AG09309 (cell line): ENCODE measurements around the gene ZPBP.

Experiments
- DNase-seq: peaks from one replicate; pipeline ENCODE4 v3.0.0-alpha.2; 2010; ENCODE audit warnings: low read depth
- H3K4me3 ChIP-seq: 2 replicates; pipeline ENCODE4 v1.5.1; 2011; ENCODE audit warnings: mild to moderate bottlenecking, low read depth, low read length, moderate library complexity; ENCODE audit not compliant: control insufficient read depth
- TF ChIP-seq, protein P1 (sequence below): IDR thresholded peaks from 2 replicates; pipeline ENCODE4 v1.5.1; 2011; ENCODE audit warnings: mild to moderate bottlenecking, low read depth, low read length, inconsistent platforms; ENCODE audit not compliant: insufficient read depth, control insufficient read depth; ENCODE audit errors: missing control alignments

Gene ZPBP

DNA sequence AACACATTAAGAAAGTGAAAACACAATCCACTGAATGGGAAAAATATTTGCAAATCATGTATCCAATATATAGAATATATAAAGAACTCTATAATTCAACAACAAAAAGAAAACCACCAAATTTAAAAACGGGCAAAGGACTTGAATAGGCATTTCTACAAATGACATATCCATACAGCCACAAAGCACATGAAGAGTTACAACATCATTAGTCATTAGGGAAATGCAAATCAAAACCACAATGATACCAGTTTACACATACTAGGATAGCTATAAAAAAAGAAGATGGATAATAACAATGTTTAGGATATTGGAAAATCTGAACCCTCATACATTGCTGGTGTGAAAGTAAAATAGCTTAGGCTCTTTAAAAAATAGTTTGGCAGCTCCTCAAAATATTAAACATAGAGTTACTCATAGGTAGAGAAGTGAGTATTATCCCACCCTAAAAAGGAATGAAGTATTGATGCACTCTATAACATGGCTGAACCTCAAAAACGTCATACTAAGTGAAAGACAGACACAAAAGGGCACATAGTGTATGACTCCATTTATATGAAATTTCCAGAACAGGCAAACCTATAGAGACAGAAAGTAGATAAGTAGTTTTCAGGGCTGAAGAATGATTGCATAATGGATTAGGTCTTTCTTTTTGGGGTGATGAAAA is 4.5 kb downstream of the ZPBP start:
- no peak for DNase-seq
- TF ChIP-seq, protein P1, sequence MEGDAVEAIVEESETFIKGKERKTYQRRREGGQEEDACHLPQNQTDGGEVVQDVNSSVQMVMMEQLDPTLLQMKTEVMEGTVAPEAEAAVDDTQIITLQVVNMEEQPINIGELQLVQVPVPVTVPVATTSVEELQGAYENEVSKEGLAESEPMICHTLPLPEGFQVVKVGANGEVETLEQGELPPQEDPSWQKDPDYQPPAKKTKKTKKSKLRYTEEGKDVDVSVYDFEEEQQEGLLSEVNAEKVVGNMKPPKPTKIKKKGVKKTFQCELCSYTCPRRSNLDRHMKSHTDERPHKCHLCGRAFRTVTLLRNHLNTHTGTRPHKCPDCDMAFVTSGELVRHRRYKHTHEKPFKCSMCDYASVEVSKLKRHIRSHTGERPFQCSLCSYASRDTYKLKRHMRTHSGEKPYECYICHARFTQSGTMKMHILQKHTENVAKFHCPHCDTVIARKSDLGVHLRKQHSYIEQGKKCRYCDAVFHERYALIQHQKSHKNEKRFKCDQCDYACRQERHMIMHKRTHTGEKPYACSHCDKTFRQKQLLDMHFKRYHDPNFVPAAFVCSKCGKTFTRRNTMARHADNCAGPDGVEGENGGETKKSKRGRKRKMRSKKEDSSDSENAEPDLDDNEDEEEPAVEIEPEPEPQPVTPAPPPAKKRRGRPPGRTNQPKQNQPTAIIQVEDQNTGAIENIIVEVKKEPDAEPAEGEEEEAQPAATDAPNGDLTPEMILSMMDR, result no peak
- no peak overlapping the region for H3K4me3 ChIP-seq

DNA sequence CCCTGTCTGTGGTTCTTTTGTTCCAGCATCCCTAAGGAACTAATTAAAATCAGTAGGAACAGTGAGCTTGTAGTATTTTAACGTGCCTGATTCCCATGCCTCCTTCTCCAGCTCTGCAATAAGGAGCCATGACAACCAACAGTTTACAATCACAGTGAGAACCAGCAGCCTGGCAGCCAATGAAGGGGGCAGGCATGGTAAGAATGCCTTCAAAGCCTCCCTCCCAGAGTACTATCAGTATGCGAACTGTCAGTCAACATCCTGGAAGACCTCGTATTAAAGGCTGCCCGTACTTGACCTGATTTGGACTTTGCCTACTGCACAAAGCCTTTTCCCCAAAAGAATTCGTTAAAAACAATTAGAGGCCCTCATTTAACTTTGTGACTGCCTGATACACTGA is 7.7 kb downstream of the ZPBP start:
- DNase-seq, result no peak
- H3K4me3 ChIP-seq, result no peak overlapping the region
- TF ChIP-seq, protein P1, result no peak

DNA sequence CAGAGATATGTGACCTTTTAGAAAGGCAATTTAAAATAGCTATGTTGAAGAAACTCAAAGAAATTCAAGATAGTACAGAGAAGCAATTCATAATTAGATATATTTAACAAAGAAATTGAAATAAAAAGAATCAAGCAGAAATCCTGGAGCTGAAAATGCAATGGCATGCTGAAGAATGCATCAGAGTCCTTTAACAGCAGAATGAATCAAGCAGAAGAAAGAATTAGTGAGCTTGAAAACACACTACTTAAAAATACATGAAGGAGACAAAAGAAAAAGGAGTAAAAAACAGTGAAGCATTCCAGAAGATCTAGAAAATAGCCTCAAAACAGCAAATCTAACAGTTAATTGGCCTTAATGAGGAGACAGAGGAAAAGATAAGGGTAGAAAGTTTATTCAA is 20.0 kb downstream of the ZPBP start:
- DNase-seq, result no peak
- TF ChIP-seq, protein P1, result no peak
- no peak overlapping the region for H3K4me3 ChIP-seq

DNA sequence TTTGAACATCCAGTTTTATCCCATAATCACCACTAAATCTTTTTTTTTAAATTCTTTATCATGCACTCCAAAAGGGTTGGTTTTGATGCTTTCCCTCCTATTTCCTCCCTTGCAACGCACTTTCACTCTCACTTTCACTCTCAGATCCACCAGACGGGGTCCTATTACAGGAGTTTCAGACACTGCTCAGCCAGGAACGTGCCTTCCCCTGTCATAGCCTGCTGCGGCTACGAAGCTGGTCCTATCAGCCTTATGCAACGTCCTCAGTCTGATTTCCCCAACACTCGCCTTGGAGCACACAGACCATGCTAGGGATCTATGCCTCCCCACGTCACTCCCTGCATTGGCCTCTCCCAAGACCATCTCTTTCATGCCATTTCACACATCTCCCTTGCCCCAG is 23.4 kb downstream of the ZPBP start:
- no peak for DNase-seq
- no peak overlapping the region; the same call in 1 of the 2 replicates for H3K4me3 ChIP-seq

DNA sequence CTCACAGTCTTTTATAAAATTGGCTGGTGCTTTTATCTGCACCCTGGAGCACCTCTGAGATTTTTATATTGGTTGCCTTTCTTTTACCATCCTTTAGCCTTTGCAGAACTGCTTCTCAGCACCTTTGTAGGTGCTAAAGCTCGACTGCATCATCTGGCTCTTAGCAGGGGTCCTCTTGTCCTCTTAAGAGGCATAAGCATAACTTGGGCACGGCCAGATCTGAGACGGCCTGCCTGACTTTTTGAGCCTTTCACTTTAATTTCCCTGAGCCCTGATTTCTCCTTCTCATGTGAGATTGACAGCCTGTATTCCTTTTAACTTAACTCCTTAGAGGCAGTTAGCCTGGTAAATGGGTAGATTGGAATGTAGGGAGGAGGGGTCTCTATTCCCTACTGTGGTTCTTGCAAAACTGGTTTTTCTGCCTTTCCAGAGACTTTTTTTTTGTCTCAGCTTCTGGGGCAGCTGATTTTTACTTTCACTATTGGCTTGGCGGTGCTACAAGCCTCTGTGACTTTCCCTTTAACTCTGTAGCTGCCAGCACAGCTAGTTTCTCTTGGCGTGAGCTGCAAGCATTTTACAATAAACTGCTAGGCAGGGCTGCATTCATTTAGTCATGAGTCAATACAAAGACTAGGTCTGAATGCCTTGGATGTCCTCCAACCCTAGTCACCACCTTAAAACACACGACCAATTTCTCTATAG is 24.0 kb downstream of the ZPBP start:
- TF ChIP-seq, protein P1, result no peak
- no peak overlapping the region for H3K4me3 ChIP-seq
- no peak for DNase-seq

More for the DNA sequence above, 23.4 kb downstream of the ZPBP start:
- TF ChIP-seq, protein P1, result no peak

DNA sequence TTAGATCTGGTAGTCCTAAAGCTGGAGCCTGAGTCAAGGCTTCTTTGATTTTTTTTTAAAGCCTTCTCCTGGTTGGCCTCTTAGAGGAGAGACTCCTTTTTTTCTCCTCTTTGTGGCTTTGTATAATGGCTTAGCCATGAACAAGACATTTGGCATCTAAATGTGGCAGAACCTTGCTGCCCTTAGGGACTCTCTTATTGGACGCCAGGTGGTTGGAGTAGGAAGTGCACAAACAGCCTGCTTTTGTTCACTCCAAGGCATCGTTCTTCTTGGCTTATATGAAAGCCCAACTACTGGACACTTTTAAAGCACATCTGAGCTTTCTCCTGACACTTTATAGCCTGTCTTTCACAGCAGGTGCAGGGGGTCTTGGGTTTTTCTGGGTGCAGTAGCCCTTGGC is 25.0 kb downstream of the ZPBP start:
- H3K4me3 ChIP-seq, result no peak overlapping the region
- TF ChIP-seq, protein P1, result no peak
- DNase-seq, result no peak

DNA sequence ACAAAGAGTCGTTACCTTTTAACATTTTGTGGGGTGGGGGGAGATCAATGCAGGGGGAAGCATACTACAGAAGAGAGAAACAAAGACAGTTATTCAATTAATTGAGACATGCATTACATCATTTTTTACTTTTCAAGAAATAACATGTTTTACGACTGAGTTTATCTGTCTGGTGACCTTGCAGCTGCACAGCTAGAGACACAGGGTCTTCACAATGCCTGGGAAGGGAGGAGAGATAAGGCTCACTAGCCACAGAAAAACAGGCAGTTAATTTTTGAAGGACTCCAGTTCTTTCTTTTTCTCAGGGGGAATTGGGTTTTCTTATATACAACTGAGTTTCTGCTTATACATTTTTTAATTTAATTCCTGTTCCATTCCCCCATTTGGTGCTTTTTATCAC is 30.1 kb downstream of the ZPBP start:
- TF ChIP-seq, protein P1, result no peak
- no peak overlapping the region for H3K4me3 ChIP-seq
- DNase-seq, result no peak
